SK-N-SH treated with all-trans-retinoic acid at 6 μM for 48 hours (cell line): Measurements from ENCODE around the gene SYNPO2.

ENCODE experiments used
- GLIS3 ChIP-seq: fragments of 250-450 bp; sonication (Bioruptor Pico); IDR thresholded peaks from 2 replicates; pipeline ENCODE4 v1.5.0; 2020; ENCODE audit warnings: mild to moderate bottlenecking, moderate library complexity
- RARB ChIP-seq: fragments of 250-450 bp; sonication (Bioruptor Pico); IDR thresholded peaks from 2 replicates; pipeline ENCODE4 v1.8.0; 2021; ENCODE audit warnings: mild to moderate bottlenecking, moderate library complexity
- ZFP3 ChIP-seq: fragments of 250-450 bp; sonication (Bioruptor Pico); IDR thresholded peaks from 2 replicates; pipeline ENCODE4 v1.5.0; 2020; ENCODE audit warnings: mild to moderate bottlenecking, moderate library complexity

DNA sequence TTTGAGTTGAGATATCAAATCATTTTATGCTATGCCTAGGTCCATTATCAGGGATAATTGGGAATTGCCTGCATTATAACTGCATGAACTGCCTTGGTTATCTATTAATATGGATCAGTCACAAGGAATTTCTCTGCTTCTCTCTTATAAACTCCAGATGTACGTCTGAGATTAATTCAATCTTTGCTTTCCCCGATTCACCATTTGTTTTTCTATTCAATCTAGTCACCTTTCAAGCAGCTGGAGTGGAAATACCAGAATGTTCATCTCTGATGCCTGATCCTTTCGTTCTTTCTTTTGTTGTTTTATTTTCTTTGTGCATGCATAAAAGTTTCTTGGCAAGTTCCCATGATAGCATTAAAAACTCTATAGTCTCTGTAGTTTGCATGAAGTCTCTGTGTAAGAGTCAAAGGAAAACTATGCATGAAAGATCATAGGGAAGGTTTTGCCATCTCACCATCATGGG lies 22.6 kb downstream of the SYNPO2 start:
- TF ChIP-seq ZFP3 (CRISPR knock-in tag) (0 out of 2 replicates have a peak, but pooled peaks have one; percentile 41), GLIS3 (CRISPR knock-in tag) (peak; percentile 95), RARB (CRISPR knock-in tag) (no peak)
